ENCODE data around the gene OPTC.

DNA sequence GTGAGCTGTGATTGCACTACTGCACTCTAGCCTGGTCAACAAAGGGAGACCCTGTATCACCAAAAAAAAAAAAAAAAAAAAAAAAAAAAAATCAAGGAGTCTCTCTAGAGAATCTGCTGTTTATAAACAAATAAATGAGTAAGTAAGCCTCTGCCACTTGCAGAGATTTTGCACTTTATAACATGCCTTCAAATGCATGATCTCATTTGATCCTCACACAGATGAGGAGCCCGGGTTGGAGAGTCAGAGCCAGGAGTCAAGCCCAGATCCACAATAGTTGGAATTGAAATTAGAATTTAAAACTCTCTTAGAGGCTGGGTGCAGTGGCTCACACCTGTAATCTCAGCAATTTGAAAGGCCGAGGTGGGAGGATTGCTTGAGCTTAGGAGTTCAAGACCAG is 14.3 kb upstream of the OPTC start:
- TF ChIP-seq EZH2 (IDR thresholded peaks at IDR 0.05) (no peak), POLR2AphosphoS5 (IDR thresholded peaks at IDR 0.05; ENCODE audit: borderline replicate concordance, low read depth, low read length) (no peak)

Data from SK-N-MC (cell line).